PFSK-1 (cell line): ENCODE results near the gene KMT2E.

Source experiments
- SIN3A ChIP-seq: IDR thresholded peaks from 2 replicates; pipeline ENCODE4 v1.6.1; 2012; ENCODE audit warnings: mild to moderate bottlenecking, low read length, moderate library complexity, borderline replicate concordance; ENCODE audit not compliant: insufficient read depth
- TAF1 ChIP-seq: IDR thresholded peaks from 2 replicates; pipeline ENCODE4 v1.6.1; 2012; ENCODE audit warnings: low read length, control low read depth, borderline replicate concordance; ENCODE audit not compliant: insufficient read depth

GRCh38 chr7:104973227-104973626 is 40.8 kb upstream of the KMT2E start:
- TF ChIP-seq SIN3A = no peak
- no peak for TF ChIP-seq TAF1
